Measurements from ENCODE around the gene RYR1. TPM values are rescaled to one million over a fixed set of nuclear protein-coding genes. Genes with fewer than 3 reads are reported as not detected.

The RYR1 gene
- polyA plus RNA-seq, 3 donors, result 0.76 to 2.1 (median 2.1) TPM

- no peak for DNase-seq
- Mint-ChIP-seq H3K9me3 (peaks cover 0 to 13% (median 7%) of the 10 kb centered on the region in 7 donors), H3K27ac (no peak overlapping the region), H3K4me3 (no peak overlapping the region), H3K4me1 (peaks cover 3% of the 10 kb centered on the region), H3K36me3 (no peaks in the 10 kb centered on the region), H3K27me3 (ENCODE audit: low read depth in 3 of 3) (peaks cover 7 to 18% (median 12%) of the 10 kb centered on the region in 3 donors)
- no peak for TF ChIP-seq CTCF (IDR thresholded peaks at IDR 0.05)
- Histone ChIP-seq H3K4me3 (replicated peaks in 1 of 3; ENCODE audit: low read depth in 2 of 3, low read length in 3 of 3) (no peak overlapping the region), H3K27me3 (ENCODE audit: control insufficient read depth in 2 of 2, insufficient read depth in 2 of 2, low read length in 2 of 2) (no peaks in the 10 kb centered on the region), H3K4me1 (ENCODE audit: control insufficient read depth in 1 of 2, insufficient read depth in 2 of 2, low read length in 2 of 2) (peaks cover 6 to 11% of the 10 kb centered on the region in 2 donors), H3K79me2 (ENCODE audit: insufficient read depth, low read length) (no peaks in the 10 kb centered on the region), H3K27ac (ENCODE audit: low read depth in 1 of 2, low read length in 2 of 2) (no peak overlapping the region), H3K9me3 (replicated peaks in 1 of 2; ENCODE audit: control insufficient read depth in 1 of 2, insufficient read depth in 1 of 2, low read length in 2 of 2) (peaks cover 0 to 7% of the 10 kb centered on the region in 2 donors), H3K36me3 (replicated peaks in 1 of 2; ENCODE audit: control insufficient read depth in 1 of 2, insufficient read depth in 2 of 2, low read length in 2 of 2) (no peaks in the 10 kb centered on the region), H3K4me2 (replicated peaks; ENCODE audit: extremely low read depth, low read length, poor library complexity, severe bottlenecking) (no peak overlapping the region), H4K20me1 (ENCODE audit: insufficient read depth, low read length) (no peaks in the 10 kb centered on the region), H2AFZ (ENCODE audit: insufficient read depth, low read depth, low read length, poor library complexity, severe bottlenecking) (no peak overlapping the region), H3K9ac (ENCODE audit: insufficient read depth, low read length, poor library complexity, severe bottlenecking) (no peak overlapping the region)
- WGBS (ENCODE audit: insufficient coverage), result no CpG with 5 or more reads among the region's 2 CpGs
- intact Hi-C loops (cut with micrococcal nuclease), result loop anchor here in 1 of 2 donors (5.0 kb wide), 1 partner anchor 107 kb away; the partner anchor contains the start of gene FAM98C
Measured at GRCh38 chr19:38509027-38509426, 75.5 kb downstream of the RYR1 start.

GRCh38 chr19:38511074-38511708 is 77.7 kb downstream of the RYR1 start:
- no peaks in the 10 kb centered on the region for H3K36me3 ChIP-seq (replicated peaks in 1 of 2; ENCODE audit: control insufficient read depth in 1 of 2, insufficient read depth in 2 of 2, low read length in 2 of 2)
- H3K79me2 ChIP-seq (ENCODE audit: insufficient read depth, low read length), result no peaks in the 10 kb centered on the region
- no peak for DNase-seq
- intact Hi-C loops (cut with micrococcal nuclease), result no loop called here
- H3K27me3 ChIP-seq (ENCODE audit: control insufficient read depth in 2 of 2, insufficient read depth in 2 of 2, low read length in 2 of 2), result no peaks in the 10 kb centered on the region
- H2AFZ ChIP-seq (ENCODE audit: insufficient read depth, low read depth, low read length, poor library complexity, severe bottlenecking), result no peak overlapping the region
- Mint-ChIP-seq H3K4me1 (peaks cover 8% of the 10 kb centered on the region), H3K4me3 (no peak overlapping the region), H3K9me3 (peaks cover 0 to 10% (median 7%) of the 10 kb centered on the region in 7 donors), H3K27me3 (ENCODE audit: low read depth in 3 of 3) (peaks cover 7 to 19% (median 13%) of the 10 kb centered on the region in 3 donors), H3K27ac (peak overlapping the region in 1 of 7 donors; percentile 4), H3K36me3 (no peaks in the 10 kb centered on the region)
- H3K27ac ChIP-seq (ENCODE audit: low read depth in 1 of 2, low read length in 2 of 2), result no peak overlapping the region
- no peak overlapping the region for H3K9ac ChIP-seq (ENCODE audit: insufficient read depth, low read length, poor library complexity, severe bottlenecking)
- no peaks in the 10 kb centered on the region for H4K20me1 ChIP-seq (ENCODE audit: insufficient read depth, low read length)
- H3K4me2 ChIP-seq (replicated peaks; ENCODE audit: extremely low read depth, low read length, poor library complexity, severe bottlenecking), result no peak overlapping the region
- TF ChIP-seq CTCF (IDR thresholded peaks at IDR 0.05), result no peak
- H3K4me1 ChIP-seq (ENCODE audit: control insufficient read depth in 1 of 2, insufficient read depth in 2 of 2, low read length in 2 of 2), result peaks cover 9 to 14% of the 10 kb centered on the region in 2 donors
- WGBS (ENCODE audit: insufficient coverage), result 89% methylated on average over 7 of the region's 10 CpGs
- no peak overlapping the region for H3K4me3 ChIP-seq (replicated peaks in 1 of 3; ENCODE audit: low read depth in 2 of 3, low read length in 3 of 3)
- peaks cover 0 to 7% of the 10 kb centered on the region in 2 donors for H3K9me3 ChIP-seq (replicated peaks in 1 of 2; ENCODE audit: control insufficient read depth in 1 of 2, insufficient read depth in 1 of 2, low read length in 2 of 2)
